NCI-H345 treated with DMSO at 0.1 percent for 48 hours (cell line): ENCODE results near the gene LRP2.
"Not testable (repeated sequence)": the region's sequence is repeated elsewhere in the genome, so short reads cannot be mapped to it uniquely, and the experiment has no call there.

ENCODE experiments used
- DNase-seq: peaks from one replicate; lab custom pipeline; 2025; ENCODE audit not compliant: unreplicated experiment; lab: John Stamatoyannopoulos, UW

Gene LRP2

GRCh38 chr2:169178804-169179390, 183.4 kb downstream of the LRP2 start:
- no peak for DNase-seq

GRCh38 chr2:169178364-169178763, 184.0 kb downstream of the LRP2 start:
- DNase-seq, result no peak

GRCh38 chr2:169175112-169175511, 187.2 kb downstream of the LRP2 start:
- no peak for DNase-seq

GRCh38 chr2:169173876-169174275, 188.5 kb downstream of the LRP2 start:
- peak; percentile 6 for DNase-seq

- DNase-seq, result no peak
These were observed 189.4 kb downstream of the LRP2 start for GRCh38 chr2:169172914-169173313.

- DNase-seq, result no peak
These were observed 190.1 kb downstream of the LRP2 start for GRCh38 chr2:169172151-169172735.

GRCh38 chr2:169165791-169166190, 196.5 kb downstream of the LRP2 start:
- no peak for DNase-seq

- no peak for DNase-seq
These were observed 198.0 kb downstream of the LRP2 start for GRCh38 chr2:169164311-169164710.

- DNase-seq, result no peak
These were observed 199.7 kb downstream of the LRP2 start for GRCh38 chr2:169162613-169163012.

GRCh38 chr2:169160926-169161481, 201.3 kb downstream of the LRP2 start:
- no peak for DNase-seq

GRCh38 chr2:169159686-169160085, 202.6 kb downstream of the LRP2 start:
- no peak for DNase-seq

GRCh38 chr2:169158874-169159273, 203.5 kb downstream of the LRP2 start:
- no peak for DNase-seq

- DNase-seq, result no peak
These were observed 216.1 kb downstream of the LRP2 start for GRCh38 chr2:169146220-169146619.

GRCh38 chr2:169143998-169144397, 218.3 kb downstream of the LRP2 start:
- DNase-seq, result no peak

GRCh38 chr2:169141713-169142352, 220.5 kb downstream of the LRP2 start:
- peak; percentile 7 for DNase-seq

- DNase-seq, result no peak
These were observed 222.2 kb downstream of the LRP2 start for GRCh38 chr2:169139993-169140767.

GRCh38 chr2:169139145-169139544, 223.2 kb downstream of the LRP2 start:
- DNase-seq, result no peak

GRCh38 chr2:169137924-169138323, 224.4 kb downstream of the LRP2 start:
- no peak for DNase-seq

- no peak for DNase-seq
These were observed 225.3 kb downstream of the LRP2 start for GRCh38 chr2:169136885-169137534.

GRCh38 chr2:169136428-169136827, 225.9 kb downstream of the LRP2 start:
- DNase-seq, result not testable (repeated sequence)

- DNase-seq, result not testable (repeated sequence)
These were observed 228.1 kb downstream of the LRP2 start for GRCh38 chr2:169134272-169134671.
